Fibroblast of the aortic adventitia (primary cell): ENCODE measurements around the gene BNIP5. TPM values are rescaled to one million over a fixed set of nuclear protein-coding genes. Genes with fewer than 3 reads are reported as not detected.
"Not testable (repeated sequence)": the region's sequence is repeated elsewhere in the genome, so short reads cannot be mapped to it uniquely, and the experiment has no call there.

Source experiments
- DNase-seq: peaks from one replicate; pipeline ENCODE4 v3.0.0-alpha.2; 2010; ENCODE audit warnings: low read depth
- H3K4me3 ChIP-seq: 2 replicates; pipeline ENCODE4 v1.5.1; 2011; ENCODE audit warnings: low read depth, mild to moderate bottlenecking, control low read depth, low read length, moderate library complexity
- CTCF ChIP-seq: IDR thresholded peaks from 2 replicates; pipeline ENCODE4 v1.5.1; 2011; ENCODE audit warnings: mild to moderate bottlenecking, low read length, control low read depth, inconsistent platforms; ENCODE audit not compliant: insufficient read depth
- total RNA-seq: library from RNA; depleted of rRNA; stranded (reverse); fragments of >200 nt; gene quantifications from 2 replicates; pipeline ENCODE4 v1.2.3, GENCODE V29; 2012; ENCODE audit warnings: low replicate concordance

The BNIP5 gene
- total RNA-seq, 1 donor, result not detected

- no peak for DNase-seq
- H3K4me3 ChIP-seq, result no peak overlapping the region
Observed at GRCh38 chr6:36368421-36368820, 31.7 kb upstream of the BNIP5 start.

GRCh38 chr6:36367743-36368142, 31.1 kb upstream of the BNIP5 start:
- no peak for TF ChIP-seq CTCF
- DNase-seq, result no peak
- H3K4me3 ChIP-seq, result no peak overlapping the region

More at GRCh38 chr6:36368421-36368820, 31.7 kb upstream of the BNIP5 start:
- no peak for TF ChIP-seq CTCF

- no peak overlapping the region for H3K4me3 ChIP-seq
- peak; percentile 59 for DNase-seq
- TF ChIP-seq CTCF, result no peak
Observed at GRCh38 chr6:36364669-36365479, 28.2 kb upstream of the BNIP5 start.

GRCh38 chr6:36364061-36364635, 27.5 kb upstream of the BNIP5 start:
- not testable (repeated sequence) for H3K4me3 ChIP-seq, DNase-seq

GRCh38 chr6:36363371-36363752, 26.7 kb upstream of the BNIP5 start:
- H3K4me3 ChIP-seq, DNase-seq: not testable (repeated sequence)

GRCh38 chr6:36362551-36363370, 26.1 kb upstream of the BNIP5 start:
- DNase-seq, result no peak
- H3K4me3 ChIP-seq, result no peak overlapping the region
- TF ChIP-seq CTCF, result no peak

GRCh38 chr6:36361071-36361470, 24.4 kb upstream of the BNIP5 start:
- TF ChIP-seq CTCF, result no peak
- H3K4me3 ChIP-seq, result no peak overlapping the region
- no peak for DNase-seq
